GM04504 (cell line): ENCODE measurements around the gene DTX3L.

Source experiments
- DNase-seq: peaks from one replicate; pipeline ENCODE4 v3.0.0-alpha.2; 2012; ENCODE audit warnings: low read depth

Gene DTX3L

GRCh38 chr3:122606330-122606729 is 42.2 kb downstream of the DTX3L start:
- no peak for DNase-seq

- DNase-seq, result no peak
Measured at GRCh38 chr3:122608916-122609315, 44.8 kb downstream of the DTX3L start.

- peak; percentile 35 for DNase-seq
Measured at GRCh38 chr3:122609798-122610559, 45.8 kb downstream of the DTX3L start.

GRCh38 chr3:122612696-122613095 is 48.6 kb downstream of the DTX3L start:
- no peak for DNase-seq

- DNase-seq, result no peak
Measured at GRCh38 chr3:122615303-122615702, 51.2 kb downstream of the DTX3L start.

GRCh38 chr3:122618614-122619013 is 54.5 kb downstream of the DTX3L start:
- DNase-seq, result no peak

- DNase-seq, result no peak
Measured at GRCh38 chr3:122619040-122619439, 54.9 kb downstream of the DTX3L start.

GRCh38 chr3:122620399-122620798 is 56.3 kb downstream of the DTX3L start:
- DNase-seq, result no peak

GRCh38 chr3:122621112-122621511 is 57.0 kb downstream of the DTX3L start:
- no peak for DNase-seq

GRCh38 chr3:122623031-122623829 is 59.1 kb downstream of the DTX3L start:
- DNase-seq, result no peak
